ENCODE data around the gene NFKB2.

The NFKB2 gene

DNA sequence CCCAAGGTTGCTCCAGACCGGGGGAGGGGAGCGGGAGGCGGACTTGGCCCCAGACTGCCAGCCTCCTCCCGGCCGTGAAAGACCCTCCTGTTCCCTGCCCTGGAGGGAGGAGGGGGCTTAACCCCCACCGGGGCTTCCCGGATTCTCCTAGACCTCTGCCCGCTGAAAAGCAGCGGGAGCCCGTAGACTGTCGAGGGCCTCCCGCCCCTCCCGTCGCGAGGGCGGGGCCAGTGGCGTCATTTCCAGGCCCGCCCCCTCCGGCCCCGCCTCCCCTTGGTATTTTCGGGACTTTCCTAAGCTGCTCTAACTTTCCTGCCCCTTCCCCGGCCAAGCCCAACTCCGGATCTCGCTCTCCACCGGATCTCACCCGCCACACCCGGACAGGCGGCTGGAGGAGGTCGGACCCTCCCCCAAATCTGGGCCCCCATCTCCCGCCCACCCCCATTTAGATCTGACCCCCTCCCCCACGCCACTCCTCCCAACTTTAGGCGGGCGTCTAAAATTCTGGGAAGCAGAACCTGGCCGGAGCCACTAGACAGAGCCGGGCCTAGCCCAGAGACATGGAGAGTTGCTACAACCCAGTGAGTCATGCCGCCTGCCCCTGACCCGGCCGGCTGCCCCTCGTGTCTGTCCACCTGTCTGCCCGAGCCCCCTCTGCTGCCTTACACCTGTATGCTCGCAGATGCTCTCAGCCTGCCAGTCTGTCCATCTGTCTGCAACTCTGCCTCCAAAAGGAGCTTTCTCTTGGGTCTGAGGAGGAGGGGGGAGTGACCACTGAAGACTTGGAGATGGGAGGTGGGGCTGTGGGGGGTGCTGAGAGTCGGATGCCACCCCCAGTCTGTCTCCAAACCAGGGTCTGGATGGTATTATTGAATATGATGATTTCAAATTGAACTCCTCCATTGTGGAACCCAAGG, at the start of gene NFKB2:
NFKB2 (plus strand) TSS at position 306 of the 917 bp plus-strand sequence; CDS start at position 561, 255 bp downstream.
- peak; percentile 94 for DNase-seq (ENCODE audit: low spot score)

DNA sequence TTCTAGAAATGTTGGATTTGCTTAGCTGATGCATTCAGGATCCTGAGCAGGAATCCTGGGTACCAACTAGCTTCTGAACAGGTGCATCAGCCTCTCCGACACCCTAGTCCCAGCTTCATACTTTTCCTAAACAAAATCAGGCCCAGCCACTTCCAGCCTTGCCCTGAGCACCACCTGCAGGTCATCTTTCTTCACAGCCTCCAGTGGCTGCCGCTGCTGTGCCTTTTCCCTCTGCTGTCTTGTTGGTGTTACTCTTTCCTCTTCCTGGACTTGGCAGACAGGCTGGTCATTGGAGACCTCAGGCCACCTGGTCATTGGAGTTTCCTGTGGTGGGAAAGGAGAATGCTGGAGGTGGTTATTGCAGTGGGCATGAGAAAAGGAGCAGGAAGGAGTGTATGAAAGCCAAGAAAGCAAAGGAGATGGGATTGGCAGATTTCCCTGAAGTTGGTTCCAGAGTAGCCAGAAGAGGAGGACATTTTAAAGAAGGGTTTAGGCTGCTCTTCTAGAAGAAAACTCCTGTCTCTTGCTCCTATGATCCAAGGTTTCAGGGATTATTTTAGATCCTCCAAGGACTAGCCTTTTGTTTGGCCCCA, 48.2 kb upstream of the NFKB2 start:
- no peak for DNase-seq (ENCODE audit: low spot score)

DNA sequence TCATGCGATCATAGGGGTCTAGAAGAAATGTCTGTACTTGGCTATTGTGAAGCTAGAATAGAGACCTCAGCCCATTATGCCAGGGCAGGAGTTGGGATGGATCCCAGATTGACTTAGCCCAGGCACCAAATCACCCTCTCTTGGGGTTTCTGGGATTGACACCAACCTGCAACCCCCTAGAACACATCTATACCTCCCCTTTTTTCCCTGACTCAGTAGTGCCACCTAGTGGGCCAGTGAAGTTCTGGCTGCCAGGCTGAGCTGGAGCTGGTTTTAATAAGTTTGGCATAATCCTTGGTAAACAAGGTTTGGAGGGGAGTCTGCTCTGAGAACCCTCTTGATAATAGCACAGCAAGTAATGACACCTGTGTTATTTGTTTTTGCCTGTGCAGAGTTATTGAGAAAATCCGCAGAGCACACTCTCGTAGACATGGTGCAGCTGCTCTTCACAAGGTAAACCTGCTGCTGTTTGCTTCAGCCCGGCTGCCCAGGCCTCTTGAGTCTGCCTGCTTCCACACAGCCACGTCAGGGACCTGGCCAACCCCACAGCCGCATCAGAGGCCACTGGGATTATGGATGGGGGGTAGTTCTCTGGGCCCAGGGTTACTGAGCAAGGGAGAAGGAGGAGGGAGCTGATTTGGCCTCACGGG, 43.3 kb upstream of the NFKB2 start:
- DNase-seq (ENCODE audit: low spot score): no peak

DNA sequence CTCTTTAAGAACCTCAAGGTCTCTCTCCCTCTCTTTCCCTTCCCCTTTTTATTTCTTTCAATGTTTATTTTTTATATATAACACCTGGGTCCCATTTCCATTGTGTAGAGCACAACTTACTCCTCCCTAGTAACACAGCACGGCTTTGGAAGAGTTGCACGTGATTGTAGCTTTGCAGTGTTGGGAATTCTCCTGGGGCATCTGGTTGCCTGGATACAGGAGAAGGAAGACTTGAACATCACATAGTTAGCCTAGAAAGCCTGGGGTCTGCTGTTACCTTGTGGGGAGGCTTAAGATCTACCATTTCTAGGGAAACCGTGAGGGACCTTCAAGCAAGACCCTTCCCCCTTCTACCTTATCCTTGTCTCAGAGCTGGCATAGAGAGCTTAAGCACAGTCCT, 41.1 kb upstream of the NFKB2 start:
- DNase-seq (ENCODE audit: low spot score): no peak

DNA sequence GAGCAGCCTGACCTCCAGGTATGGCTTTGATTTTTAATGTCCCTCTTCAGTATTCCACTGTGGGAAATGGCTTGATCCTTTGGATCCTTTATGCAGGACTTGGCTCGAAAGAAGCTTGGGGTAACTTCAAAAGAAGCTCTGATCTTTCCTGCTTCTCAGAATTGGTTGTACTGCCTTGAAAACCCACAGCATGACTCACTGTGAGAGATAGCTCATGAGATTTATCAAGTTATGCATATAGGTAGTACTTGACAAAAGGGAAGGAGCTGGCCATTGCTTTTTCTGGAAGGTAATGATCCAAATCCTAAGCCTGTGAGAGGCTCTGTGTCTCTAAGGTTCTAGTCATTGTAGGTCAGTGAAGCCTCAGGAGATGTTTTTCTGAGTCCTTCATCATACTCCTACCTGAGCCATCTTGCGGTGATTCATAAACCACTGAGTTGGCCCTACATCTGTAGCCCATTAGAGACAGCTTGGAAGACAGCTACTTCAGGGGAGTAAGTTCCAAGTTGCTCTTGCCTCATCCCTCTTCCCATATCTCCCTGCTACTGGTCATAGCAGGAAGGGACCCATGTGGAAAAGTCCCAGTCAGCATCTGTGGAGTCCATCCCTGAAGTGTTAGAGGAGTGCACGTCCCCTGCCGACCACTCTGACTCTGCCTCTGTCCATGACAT, 36.7 kb upstream of the NFKB2 start:
- no peak for DNase-seq (ENCODE audit: low spot score)

DNA sequence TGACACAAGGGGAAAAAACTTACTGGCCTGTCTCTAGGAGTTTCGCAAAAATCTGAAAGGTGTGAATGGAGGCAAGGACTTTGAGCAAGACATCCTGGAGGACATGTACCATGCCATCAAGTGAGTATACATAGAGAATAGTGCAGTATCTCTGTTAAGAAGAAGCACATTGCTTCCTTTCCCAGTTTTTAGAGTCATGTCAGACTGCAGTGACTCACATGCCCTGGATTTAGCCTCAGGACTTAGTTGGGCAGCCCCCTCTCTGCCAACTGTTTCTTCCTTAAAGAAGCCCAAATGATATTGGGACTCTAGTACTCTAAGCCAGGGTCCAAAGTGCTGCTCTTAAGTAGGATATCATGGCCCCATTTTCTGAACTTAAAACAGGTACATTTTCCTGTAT, 28.1 kb upstream of the NFKB2 start:
- DNase-seq (ENCODE audit: low spot score): no peak

DNA sequence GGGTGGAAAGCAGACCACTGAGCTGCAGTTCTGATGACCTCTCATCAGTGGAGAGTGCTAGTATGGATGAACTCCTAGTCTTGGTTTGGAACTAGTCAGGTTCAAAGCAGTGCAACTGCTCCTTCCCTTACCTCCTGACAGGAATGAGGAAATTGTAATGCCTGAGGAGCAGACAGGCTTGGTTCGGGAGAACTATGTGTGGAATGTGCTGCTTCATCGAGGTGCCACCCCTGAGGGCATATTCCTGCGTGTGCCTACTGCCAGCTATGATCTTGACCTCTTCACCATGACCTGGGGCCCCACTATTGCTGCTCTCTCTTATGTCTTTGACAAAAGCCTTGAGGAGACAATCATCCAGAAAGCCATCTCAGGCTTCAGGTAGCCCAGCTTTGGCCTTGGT, 27.4 kb upstream of the NFKB2 start:
- no peak for DNase-seq (ENCODE audit: low spot score)

DNA sequence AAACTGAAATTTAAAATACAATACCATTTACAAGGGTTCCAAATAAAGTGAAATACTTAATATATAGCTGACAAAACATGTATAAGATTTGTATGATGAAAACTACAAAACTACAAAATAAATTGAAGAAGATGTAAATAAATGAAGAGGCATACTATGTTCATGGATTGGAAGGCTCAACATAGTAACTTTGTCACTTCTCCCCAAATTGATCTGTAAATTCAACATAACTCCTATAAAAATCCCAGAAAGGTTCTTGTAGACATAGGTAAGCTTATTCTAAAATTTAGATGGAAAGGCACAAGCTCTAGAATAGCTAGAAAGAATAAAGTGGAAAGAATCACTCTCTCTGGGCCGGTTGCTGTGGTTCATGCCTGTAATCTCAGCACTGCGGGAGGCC, 24.2 kb upstream of the NFKB2 start:
- DNase-seq (ENCODE audit: low spot score): no peak

DNA sequence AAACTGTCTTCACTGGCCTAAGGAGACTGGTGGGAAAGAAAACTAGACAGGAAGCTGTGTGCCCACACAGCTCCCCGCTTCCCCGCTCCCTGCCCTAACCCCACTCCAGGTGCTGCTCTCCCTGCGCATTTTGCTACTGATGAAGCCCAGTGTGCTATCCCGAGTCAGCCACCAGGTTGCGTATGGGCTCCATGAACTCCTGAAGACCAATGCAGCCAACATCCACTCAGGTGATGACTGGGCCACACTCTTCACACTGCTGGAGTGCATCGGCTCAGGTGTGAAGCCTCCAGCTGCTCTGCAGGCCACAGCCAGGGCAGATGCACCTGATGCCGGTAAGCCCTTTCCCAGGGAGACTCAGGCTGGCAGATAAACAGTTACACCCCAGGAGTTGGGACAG, 20.3 kb upstream of the NFKB2 start:
- no peak for DNase-seq (ENCODE audit: low spot score)

DNA sequence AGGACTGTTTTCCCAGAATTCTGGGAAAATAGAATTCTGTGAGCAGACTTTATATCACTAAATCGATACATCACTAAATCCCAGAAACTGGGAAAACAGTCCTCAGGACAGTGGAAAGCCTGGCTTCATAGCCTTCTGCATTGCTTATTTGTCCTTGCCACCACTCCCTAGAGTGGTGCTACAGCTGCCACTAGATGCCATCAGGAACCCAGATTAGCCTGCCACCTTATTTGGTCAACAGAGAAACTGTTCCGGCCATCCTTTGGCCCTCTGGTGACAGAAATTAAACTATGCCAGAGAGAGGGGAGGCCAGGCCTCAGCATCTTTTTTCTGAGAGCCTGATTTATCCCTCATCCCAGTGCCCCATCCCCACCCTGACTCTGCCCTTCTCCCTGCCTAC, 19.6 kb upstream of the NFKB2 start:
- no peak for DNase-seq (ENCODE audit: low spot score)

DNA sequence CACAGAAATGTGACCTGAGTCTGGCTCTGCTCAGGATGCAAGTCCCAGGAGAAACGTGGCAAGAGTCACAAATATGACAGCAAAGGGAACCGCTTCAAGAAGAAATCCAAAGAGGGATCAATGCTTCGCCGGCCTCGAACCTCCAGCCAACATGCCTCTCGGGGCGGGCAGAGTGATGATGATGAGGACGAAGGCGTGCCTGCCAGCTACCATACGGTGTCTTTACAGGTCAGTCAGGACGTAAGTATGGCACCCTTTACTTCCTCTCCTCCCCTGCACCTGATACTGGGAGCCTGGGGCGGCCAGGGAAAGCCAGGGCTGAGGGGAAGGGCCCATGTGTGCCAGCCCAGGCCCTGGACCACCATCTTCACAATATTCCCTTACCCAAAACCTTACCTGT, 18.6 kb upstream of the NFKB2 start:
- no peak for DNase-seq (ENCODE audit: low spot score)

DNA sequence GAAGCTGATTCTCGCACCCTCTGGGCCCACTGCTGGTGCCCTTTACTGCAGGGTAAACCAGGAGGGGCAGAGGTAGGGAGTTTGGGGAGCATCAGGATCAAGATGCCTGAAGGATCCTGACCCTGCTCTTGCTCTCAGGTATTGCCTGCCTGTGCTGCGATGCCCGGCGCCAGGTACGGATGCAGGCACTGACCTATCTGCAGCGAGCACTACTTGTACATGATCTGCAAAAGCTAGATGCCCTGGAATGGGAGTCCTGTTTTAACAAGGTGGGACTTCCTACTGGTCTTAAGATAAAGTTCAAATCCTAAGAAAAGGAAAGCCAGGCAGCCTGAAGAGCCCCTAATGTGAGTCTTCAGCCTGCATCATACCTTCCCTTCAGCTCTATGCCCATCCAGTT, 16.1 kb upstream of the NFKB2 start:
- DNase-seq (ENCODE audit: low spot score): no peak

DNA sequence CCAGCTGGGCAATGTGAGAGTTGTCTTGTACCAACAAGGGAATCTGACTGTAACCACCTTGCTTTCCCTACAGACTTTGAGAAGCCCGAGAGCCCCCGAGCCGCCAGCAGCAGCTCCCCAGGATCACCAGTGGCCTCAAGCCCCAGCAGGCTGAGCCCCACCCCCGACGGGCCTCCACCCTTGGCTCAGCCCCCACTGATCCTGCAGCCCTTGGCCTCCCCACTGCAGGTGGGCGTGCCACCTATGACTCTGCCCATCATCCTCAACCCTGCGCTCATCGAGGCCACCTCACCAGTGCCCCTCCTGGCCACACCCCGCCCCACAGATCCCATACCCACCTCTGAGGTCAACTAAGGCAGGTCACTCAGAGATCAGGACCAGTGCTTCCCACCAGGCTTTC, 13.5 kb upstream of the NFKB2 start:
- DNase-seq (ENCODE audit: low spot score): no peak

DNA sequence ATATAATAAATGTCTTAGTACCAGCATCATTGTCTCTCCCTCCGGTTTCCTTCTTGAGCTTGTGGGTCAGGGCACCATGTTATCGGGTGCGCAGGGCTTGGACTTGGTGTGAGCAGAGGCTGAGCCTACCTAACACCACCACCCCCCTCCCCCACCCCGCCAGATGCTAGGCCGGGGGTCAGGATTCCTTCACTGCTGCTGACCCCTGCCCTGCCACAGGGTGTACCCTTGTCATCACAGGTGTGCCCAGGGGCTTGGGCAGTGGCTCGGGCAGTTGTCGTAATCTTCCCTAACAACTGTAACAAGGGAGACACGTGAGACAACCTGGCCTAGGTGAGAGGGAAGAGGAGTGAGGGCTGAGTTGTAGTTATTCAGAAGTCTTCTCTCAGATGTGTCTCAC, 12.6 kb upstream of the NFKB2 start:
- DNase-seq (ENCODE audit: low spot score): no peak

DNA sequence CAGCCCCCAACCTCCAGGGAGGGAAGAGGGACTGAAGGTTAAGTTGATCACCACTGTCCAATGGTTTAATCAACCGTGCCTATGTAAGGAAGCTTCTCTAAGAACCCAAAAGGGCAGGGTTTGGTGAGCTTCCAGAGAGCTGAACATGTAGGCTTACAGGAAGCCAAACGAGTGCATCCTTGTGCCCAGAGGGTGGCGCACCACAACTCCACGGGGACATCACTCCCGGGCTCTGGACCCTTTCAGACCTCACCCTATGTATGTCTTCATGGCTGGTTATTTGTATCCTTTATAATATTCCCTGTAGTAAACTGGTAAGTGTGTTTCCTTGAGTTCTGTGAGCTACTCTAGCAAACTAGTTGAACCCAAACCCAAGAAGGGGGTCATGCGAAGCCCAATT, 11.5 kb upstream of the NFKB2 start:
- no peak for DNase-seq (ENCODE audit: low spot score)

DNA sequence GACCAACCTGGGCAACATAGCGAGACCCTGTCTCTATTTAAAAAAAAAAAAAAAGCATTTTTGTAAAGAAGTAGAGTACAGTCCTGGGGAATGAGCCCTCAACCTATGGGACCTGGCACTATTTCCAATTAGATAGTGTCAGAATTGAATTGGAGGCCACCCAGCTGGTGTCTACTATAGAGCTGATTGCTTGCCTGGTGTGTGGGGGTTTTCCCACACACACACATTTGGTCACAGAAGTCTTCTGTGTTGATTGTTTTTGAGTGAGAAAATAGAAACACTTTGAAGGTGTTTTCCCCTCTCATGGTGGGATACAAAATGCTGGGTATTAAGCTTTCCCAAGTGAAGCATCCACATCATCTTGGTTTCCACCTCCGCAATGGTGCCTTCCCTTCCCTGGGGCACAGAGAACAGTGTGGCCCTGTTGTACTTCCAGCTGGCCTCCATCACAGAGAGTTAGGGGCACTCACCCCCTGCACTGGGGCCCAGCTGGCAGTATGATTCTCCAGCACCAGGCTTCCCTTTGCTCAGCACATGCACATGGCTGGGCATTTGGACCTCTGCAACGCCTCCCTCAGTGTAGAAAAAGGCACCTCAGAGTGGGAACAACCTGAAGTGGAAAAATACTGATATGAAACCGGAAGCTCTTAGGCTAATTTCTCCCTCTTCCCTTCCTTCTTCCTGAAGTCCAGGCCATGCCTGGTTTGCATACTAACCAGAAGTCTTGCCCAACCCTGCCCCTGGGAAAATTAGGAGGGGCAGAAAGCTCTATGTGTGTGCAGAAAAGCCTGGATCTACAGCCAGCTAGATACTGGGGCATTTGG, 10.7 kb upstream of the NFKB2 start:
- no peak for DNase-seq (ENCODE audit: low spot score)

DNA sequence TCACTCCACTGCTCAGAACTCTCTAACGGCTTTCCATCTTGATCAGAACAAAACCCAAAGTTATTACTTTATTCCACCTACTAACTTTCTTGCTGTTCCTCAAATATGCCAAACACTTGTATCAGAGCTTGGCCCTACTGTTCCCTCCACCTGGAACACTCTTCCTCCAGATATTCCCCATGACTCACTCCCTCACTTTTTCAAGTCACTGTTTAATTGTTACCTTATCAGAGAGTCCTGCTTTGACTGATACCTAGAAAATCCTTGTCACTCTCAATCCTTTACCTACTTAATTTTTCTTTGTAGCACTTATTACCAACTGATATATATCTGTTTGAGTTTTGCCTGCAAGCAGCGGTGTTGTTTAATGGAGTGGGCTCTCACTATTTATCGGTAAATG, 5.6 kb upstream of the NFKB2 start:
- DNase-seq (ENCODE audit: low spot score): no peak

DNA sequence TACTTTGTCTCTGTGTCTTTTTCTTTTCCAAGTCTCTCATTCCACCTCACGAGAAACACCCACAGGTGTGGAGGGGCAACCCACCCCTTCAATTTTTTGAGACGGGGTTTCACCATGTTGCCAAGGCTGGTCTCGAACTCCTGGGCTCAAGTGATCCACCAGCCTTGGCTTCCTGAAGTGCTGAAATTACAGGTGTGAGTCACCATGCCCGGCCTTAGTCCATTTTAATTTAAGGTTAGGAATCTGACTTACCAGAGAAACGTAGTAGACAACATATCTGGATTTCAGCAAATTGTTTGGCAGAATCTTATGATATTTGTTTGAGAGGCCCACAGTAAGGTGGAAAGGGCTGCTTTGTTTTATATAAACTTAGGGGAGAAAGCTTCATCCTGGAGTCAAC, 3.2 kb upstream of the NFKB2 start:
- no peak for DNase-seq (ENCODE audit: low spot score)

DNA sequence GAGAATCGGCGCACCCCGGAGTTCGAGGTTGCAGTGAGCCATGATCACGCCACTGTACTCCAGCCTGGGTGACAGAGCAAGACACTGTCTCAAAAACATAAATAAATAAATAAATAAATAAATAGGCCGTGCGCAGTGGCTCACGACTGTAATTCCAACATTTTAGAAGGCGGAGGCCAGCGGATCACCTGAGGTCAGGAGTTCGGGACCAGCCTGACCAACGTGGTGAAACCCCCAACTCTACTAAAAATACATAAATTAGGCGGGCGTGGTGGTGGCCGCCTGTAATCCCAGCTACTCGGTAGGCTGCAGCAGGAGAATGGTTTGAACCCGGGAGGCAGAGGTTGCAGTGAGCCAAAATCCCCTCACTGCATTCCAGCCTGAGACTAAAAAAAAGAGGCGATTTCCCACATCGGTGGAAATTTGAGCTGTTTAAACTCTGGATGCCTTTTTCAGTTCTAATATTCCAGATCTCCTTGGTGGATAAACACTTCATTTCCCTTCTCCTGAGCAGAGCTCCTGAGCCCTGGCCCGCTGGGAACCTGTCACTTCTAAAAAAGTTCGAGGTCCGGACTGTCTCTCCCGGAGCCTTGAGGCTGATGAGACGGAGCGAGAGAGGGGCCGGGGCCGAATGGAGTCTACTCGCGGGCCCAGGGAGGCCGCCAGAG, 2.0 kb upstream of the NFKB2 start:
- no peak for DNase-seq (ENCODE audit: low spot score)

DNA sequence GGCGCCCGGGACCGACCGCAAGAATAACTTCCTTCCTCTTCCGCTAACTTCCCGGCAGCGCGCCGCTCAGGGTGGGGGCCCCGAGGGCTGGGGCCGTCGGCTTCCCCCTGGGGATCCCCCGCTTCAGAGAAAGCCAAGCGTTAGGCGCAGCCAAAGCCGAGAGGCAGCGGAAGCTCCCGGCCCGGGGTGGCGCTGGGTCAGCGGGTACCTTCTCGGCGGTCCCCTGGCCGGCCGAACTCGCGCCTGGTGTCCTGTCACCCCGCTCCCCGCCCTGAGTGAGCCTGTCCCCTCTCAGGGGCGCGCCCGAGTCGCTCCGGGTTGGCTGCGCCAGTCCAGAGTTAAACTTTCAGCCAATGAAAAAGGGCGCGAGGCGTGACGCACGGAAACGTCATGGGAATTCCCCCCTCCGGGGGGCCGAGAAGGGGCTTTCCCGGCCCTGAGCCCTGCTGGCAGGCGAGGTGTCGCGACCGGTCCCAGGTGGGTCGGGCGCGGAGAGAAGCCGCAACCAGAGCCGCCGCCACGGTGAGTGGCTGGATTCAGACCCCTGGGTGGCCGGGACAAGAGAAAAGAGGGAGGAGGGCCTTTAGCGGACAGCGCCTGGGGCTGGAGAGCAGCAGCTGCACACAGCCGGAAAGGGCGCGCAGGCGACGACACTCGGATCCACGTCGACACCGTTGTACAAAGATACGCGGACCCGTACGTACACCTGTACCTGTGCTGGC, 1.3 kb upstream of the NFKB2 start:
- DNase-seq (ENCODE audit: low spot score): peak; percentile 95
